ENCODE measurements around the gene VSX1.

VSX1 gene

DNA sequence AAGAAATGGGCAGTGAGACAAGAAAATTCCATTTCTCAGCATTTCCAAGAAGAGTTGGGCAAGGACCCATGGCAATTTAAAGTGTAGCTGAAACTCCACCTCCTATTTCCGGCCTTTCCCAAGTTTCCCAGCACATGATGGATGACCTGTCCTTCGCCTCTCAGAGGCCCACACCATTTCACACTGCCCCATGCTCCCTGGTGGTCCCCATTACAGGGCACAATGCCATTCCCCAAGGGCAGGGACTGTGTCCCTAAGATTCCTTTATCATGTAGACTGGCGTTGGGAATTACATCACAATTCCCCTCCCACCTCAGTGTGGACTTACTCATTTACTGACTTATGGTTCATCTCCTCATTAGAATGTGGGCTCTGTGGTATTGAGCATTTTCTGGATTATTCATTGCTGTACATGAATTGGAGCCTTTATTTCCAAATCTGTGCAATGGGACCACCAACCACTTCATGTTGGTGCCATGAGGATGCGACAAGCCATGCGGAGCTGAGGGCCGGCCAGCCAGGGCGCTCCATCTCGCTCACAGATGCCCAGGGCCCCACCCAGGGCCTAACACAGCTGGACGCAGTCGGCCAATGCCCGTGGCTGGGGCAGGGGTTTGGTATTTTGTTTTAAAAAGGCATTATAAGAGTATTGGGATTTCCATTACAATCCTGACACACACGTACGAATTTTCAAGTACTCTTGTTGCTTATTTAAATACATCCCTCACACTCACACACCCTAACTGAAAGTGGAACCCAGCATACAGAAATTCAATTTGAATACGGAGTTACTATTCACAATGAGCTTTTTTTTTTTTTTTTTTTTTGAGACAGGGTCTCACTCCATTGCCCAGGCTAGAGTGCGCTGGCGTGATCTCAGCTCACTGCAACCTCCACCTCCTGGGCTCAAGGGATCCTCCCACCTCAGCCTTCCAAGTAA lies 29.4 kb downstream of the VSX1 start:
- no peak for DNase-seq

DNA sequence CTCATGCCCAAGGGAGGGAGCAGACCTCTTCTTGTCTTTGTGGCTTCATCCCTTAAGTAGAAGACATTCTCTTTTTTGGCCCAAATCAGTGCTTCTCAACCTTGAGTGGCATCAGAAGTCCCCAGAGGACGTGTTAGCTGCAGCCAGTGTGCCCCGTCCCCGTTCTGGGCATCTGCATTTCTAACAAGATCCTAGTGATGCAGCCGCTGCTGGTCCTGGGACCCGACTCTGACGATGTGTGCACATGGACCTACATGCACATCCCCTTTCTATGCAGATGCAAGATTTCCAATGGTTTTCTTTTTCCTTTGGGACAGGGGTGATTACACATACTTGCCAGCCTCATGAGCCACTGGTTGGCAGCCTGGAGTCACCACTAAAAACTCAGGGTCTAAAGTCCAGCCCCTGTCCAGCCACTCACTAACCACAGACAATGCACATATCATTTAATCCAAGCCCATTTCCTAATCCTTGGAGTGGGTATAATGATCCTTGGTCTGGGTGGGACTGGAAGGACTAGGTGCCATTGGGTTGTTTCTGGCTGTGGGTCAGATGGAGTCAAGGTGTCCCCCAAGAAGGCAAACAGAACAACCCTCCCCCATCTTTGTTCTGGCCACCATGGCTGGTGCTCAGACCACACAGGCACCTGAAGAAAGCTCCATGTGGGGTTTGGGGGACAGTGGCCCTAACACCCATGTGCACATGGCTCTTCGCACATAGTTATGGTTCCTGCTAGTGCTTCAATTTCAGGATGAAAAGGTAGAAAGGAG lies 30.4 kb downstream of the VSX1 start:
- DNase-seq: no peak

DNA sequence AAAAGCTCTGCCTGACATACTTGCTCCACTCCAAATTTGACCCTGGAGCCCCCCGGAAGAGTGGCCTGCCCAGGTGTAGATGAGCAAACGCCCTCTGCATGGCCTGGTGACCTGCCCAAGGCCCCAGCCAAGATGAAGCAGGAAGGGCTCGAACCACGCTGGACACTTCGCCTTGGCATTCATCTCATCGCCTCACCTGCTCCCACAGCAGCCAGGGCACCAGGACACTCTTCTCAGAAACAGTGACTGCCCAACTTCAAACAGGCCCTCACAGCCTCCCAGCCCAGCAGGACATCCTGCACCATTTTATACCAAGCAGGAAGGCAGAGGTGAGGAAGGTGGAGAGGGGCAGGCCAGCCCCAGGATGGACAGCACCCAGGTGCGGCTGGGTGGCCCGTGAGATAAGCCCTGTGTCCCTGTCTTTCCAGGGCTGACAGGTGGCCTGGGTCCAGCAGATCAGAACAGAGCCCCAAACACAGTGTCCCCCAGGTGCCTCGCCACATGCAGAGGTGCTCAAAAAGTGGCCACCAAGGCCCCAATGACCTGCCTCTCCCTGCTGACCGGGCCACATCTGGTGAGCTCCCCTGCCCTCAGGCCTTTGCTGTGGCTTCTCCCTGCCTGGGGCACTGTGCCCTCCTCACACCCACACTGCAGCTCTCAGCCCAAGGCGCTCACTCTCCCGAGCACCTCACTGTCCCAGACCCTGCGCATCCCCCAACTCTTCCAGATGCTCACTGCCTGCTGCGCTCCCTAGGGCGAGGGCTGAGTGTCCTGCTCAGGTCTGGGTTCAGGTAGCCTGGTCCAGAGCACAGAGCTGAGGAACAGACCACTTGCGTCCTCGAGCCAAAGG lies 31.2 kb downstream of the VSX1 start:
- DNase-seq: no peak

DNA sequence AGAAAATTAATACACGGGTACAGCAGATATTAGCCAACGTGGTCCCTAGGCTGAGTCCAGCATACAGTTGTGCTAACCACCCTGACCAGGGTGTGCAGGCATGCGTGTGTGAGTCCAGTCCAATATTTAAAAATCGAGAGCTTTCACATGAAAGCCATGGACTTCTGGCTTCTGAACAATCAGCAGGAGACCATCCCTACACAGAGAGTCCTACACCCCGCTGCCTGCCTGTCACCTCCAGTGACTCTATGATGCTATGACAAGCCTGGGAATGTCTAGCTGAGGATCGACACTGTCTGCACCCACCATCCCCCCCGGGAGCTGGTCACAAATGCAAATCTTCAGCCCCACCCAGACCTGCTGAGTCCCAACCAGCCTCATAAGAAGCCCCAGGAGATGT lies 31.9 kb downstream of the VSX1 start:
- DNase-seq: no peak

DNA sequence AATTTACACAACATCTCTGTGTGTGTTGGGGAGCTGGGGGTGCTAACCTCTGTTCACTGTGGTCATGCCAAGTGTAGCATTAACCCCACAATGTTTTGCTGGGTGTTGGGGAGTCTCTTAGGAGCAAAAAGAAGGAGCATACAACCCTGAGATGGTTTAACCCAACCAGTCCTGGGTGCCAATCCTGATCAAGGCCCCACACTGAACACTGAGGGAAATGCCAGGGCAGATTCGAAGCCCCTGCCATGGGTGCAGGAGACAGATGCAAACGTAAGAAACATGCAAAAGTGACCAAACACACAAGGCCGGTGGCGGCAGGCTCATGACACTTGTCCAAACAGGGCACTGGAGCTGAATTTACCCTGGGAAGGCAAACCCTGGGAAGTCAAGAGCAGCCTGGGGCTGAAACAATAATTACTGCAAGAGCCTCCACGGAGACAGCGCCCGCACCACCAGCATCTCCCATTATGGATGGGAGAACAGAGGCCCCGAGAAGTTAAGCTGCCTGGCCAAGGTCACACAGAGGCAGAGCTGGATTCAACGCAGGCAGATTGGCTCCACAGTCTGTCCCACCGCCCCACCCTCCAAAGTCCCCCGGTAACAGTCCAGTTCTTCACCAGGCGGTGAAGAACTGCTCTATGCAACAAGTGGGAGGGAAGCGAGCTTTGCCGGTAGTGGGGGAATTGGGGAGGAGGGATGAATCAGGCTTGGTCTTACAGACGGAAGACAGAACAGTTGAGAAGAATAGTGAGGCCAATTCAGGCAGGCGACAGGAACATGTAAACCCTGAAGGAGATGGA lies 32.5 kb downstream of the VSX1 start:
- no peak for DNase-seq

DNA sequence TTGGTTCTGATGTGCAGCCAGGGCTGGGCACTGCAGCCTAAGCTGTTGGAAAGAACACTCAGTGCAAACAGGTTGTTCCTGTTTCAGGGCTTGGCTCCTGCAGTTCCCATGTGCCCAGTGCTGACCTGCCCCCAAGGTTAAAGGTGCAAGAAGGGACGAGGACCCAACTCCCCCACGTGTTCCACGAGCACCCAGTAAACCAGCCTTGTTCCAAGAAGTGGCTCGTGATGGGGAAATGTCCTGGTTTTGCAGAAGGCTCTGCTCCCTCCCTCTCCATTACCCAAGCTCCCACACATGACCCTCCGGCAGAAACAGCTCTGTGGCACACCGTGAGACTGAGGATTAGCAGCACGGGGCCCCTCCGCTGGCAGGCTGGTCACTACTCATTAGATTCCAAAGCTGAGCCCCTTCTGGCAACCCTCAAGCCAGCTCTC lies 33.4 kb downstream of the VSX1 start:
- no peak for DNase-seq

DNA sequence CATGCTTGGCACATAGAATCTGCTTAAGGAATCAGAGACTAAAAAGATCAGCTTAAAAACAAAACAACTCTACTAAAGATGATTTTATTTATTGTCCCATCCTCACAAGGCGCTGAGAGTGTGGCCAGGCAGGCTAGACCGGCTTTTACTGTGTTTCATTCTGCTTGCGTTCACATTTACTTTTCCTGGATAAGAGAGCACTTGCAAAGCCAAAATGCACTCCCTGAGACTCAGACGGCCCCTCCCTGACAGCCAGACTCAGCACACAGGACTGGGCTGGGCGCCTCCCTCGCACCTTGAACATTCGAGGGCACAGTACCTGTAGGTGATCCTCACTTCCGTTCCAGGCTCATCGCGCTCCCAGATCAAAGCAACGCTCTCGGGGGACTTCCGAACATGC lies 34.2 kb downstream of the VSX1 start:
- no peak for DNase-seq

DNA sequence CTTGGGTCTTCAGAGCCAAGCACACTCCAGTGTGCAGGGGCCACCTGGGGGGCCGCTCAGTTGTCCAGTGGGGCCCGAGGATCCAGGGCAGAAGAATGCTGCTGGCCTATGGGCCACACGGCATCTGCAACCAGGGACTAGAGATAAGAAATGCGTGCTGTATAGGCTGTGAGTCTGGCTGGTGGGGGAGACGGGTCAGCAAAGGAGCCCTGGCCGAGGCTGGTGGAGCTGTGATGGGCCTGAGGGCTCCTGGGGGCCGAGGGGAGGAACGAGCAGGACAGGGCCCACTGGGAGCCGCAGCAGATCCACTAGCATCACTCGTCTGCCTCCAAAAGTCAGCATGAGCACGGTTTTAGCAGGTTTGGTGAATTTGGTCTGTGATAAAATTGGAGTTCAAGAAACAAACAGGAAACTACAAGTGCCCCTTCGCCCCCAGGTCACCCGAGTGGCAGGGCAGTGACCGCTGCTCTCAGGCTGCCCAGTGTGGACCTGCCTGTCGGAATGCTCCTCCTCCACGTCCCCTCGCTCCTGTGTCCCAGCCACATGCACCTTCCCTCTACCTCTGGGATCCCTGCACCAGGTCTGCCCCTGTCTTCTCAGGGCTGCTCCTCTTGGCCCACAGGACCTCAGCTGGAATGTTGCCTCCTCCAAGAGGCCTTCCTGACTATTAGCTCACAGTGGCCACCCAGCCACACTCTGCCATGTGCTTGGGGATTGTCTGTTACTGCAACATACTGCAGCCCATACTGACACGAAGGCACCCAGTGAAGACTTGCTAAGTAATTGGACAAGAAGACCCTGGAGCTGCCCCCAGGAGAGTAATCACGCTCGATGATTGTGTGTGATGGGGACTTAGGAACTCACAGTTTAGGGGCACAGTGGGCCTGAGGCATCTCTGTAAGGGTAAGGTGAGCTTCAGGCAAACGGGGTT lies 34.9 kb downstream of the VSX1 start:
- no peak for DNase-seq

DNA sequence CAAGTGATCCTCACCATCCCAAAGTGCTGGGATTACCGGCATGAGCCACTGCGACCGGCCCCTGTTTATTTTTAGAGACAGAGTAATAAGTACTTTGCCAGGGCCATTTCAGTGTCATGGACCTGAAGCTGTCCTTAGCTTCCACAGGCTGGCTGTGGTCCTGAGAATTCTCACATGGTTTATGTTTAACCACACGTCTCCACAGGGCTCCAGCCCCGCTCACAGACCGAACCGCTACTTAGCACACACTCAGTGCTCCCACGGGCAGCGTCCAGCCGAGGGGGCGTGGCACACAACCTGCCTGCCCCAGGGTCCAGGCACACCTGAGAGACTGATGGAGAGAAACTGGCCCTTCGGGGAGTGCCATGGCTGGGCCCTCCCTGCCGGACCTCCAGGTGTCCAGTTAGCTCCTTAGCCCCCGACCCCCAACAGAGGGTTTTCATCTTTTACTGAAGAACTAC lies 35.7 kb downstream of the VSX1 start:
- no peak for DNase-seq

DNA sequence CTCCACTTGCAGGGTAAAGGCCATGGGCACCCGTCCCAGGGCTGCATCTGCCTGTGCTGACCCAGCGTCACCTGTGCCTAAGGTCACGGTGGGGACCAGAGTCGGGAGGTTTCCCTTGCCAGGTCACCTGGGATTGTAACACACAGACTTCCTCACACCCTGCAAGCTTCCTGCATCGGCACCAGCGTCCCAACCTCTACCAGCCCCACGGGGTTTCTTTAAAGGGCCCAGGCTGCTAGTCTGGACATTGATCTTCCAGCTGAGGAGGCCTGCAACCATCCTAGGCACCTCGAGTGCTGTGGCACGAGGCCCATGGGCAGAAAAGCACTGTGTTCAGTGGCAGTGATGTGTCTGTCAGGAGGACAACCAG lies 36.6 kb downstream of the VSX1 start:
- DNase-seq: no peak

DNA sequence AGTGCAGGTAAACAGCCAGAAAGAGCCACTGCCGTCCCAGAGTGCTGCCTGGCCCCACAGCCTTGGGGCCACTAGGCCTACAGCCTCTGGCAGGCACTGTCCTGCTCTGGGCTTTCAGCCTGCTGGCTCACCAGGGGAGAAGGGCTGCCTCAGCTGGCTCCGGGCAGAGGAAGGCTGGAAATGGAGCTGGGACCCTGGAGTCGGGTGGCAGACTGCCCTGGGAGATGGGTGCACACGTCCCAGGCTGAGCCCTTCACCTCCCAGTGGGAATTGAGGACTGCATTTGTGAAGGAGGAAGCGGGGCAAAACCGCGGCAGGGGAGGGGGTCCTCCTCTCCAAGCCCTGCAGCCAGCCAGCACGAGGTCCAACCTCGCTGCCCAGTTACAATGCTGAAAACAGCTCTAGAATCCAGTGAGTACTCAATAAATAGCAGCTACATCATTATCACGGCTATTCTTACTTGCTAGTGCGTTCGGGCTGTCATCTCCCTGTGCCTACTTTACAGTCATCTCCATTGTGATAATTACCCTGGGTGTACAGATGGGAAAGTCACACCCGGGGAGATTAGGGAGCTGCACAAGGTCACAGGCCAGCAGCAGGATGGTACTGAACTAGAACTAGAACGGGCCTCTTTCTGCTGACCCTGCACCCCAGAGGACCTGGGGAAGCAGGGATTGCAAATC lies 37.1 kb downstream of the VSX1 start:
- DNase-seq: no peak

DNA sequence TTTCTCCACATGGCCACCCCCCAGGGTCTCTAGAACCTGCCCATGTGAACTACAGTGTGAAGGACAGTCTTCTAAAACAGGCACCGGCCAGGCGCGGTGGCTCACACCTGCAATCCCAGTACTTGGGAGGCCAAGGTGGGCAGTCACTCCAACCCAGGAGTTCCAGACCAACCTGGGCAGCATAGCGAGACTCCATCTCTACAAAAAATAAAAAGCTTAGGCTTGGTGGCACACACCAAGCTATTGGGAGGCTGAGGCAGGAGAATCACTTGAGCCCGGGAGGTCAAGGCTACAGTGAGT lies 37.7 kb downstream of the VSX1 start:
- DNase-seq: no peak

DNA sequence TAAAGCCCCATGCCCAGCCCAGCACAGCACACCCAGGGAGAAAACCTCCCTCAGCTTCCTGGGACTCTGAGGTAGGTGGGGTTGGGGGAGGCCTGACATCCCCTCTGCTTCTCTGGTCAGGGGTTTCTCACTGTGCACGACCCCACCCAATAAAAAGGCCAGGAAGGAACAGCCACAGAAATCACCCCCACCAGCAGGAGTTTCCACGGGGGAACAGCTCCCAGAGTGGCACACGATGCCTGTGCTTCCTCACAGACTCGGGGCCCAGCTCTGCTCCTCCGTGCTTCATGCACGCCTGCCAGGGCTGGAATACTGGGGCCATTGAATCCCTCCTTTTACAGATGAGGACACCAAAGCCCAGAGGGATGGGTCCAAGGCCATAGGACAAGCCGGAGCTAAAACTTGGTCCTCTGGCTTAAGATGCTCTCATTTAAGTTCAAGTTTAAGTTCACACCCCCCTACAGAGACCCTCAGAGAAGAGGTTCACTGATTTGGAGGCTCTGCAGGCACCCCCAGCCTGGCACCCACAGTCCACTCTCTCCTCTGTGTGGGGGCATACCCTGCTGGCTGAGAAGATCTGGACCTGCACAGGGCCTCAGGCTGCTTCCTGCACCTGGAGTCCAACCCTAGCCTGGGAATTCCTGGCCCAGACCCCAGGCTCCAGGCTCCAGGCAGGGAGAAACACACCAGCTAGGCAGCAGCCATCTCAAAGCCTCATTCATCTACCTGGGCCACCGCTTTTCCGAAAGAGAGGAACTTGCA lies 38.3 kb downstream of the VSX1 start:
- DNase-seq: no peak

DNA sequence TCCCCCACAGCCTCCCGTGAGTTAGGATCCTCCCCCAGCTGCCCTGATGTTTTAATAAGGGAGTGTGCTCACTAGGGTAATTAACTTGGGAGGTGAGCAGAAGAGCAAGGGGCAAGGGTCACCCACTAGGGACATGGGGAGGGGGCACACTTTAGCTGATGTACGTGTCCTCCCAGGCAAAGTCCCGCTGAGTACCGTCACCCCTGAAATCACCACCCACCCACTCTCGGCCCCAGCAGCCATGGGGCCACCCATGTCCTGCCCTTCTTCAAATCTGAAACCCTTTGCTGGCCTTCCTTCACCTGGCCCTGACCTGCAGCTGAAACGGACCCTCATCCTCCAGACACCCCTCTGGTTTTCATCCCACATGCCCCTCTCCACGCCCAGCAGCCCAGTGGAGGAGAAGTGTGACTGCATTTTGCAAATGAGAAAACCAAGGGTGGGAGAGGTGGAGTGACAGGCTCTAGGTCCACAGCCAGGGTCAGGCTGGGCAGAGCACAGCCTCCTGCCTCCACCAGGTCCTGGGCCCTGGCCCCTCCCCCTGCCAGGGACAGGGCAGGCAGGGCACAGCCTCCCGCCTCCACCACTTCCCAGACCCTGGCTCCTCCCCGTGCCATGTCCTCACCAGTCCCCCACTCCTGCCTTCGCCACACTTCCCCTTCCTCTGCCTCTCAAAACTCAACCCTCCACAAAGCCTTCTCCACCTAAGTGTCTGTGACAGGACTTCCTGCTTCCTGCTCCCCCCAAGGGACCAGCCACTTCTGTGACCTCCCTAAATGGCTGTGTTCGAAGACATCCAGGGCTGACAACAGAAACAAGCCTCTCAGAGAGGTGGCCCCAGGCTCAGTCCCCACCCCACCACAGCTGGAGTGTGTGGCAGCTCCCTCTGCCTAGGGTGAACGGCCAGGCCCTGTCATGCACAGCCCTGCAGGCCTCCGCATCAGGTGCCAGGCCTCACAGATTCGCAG lies 39.1 kb downstream of the VSX1 start:
- DNase-seq: no peak

DNA sequence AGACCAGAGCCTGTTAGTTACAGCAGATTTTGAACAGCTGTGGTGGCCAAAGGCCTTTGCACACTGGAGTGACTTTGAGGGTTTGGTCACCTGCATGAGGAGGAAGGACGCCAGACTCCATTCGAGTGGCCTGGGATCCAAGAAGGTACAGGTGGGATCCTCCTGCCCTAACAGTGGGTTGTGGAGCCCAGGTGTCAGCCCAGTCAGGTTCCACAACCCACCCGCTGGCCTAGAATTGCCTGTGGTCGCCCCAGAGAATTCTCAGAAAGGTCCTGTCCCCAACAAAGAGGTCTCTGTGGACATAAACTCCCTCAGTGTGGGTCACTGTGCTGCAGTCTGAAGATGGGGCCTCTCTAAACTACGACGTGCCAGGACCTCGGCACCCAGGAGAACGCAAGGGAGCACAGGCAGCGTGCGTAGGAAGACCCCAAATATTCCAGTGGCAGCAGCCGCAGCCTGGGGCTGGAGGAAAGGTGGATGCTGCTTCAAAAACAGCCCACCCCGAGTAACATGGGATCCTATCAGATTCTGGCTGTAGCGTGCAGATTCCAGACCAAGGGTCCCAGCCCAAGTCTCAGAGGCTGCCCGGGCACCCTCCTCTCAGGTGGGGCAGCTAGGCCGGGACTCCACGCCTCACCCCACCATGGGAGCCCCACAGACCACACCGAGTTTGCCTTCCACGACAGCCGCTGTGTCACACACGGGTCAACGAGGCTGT lies 40.0 kb downstream of the VSX1 start:
- DNase-seq: no peak

DNA sequence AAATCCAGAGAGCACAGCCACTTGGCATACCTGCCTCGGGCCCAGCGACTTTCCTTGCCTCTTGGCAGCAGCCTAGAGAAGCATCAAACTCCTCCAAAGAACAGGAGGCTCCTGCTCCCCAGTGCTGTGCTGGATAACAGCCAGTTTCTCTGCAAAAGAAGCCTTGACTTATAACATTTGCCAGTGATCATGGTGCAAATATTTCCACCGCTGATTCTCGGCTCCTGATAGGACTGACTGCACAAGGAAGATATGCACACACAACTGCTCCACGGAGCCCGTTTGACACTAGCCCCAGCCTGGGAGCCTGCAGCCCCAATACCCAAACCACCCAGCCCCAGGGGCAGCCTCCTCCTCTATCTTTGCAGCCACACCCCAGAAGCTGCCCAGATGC lies 41.5 kb downstream of the VSX1 start:
- DNase-seq: no peak

DNA sequence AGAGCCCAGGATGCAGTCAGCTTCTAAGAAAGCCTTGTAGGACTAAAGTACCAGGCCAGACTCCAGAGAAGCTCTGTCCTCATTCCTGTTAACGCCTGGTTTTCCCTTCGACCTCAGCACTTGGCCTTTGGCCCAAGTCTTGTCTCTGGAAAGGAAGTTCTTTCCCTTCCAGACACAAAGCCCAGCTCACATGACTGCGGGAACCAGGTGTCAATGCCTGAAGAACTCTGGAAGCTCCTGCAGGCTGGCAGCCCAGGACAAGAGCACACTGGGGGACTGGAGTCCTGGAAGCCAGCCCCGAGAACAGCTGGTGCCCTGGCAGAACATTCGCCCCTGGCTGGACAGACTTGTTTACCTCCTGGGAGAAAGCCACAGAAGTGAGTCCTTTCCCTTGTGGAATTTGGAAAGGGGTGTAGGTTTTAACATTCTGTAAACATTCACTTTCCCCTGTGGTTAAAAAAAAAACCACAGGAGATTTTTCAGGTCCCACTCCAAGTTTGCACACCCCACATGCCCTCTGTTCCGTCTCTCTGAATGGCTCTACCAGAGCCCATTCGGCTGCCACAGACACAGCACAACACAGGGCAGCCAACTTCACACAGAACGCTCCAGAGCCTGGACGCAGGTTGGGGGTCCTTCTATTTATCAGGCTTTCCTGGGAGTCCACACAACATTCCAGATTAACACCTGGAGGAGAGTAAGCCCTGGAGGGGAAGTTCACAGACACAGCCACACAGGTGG lies 42.1 kb downstream of the VSX1 start:
- no peak for DNase-seq
